GM12874 (cell line): ENCODE results near the gene GIMAP5.

Experiments used
- CTCF ChIP-seq: IDR thresholded peaks from 2 replicates; pipeline ENCODE4 v1.5.1; 2011; ENCODE audit warnings: low read depth, mild to moderate bottlenecking, control low read depth, low read length, moderate library complexity; ENCODE audit not compliant: insufficient read depth

GIMAP5 gene

GRCh38 chr7:150727381-150727780 is 9.8 kb upstream of the GIMAP5 start:
- TF ChIP-seq CTCF = no peak

- TF ChIP-seq CTCF = no peak
Observed at GRCh38 chr7:150728011-150728410, 9.2 kb upstream of the GIMAP5 start.

- TF ChIP-seq CTCF = no peak
Observed at GRCh38 chr7:150728609-150729008, 8.6 kb upstream of the GIMAP5 start.

GRCh38 chr7:150731916-150732315 is 5.3 kb upstream of the GIMAP5 start:
- TF ChIP-seq CTCF = no peak

- no peak for TF ChIP-seq CTCF
Observed at GRCh38 chr7:150732786-150733481, 4.3 kb upstream of the GIMAP5 start.

GRCh38 chr7:150733482-150734095 is 3.6 kb upstream of the GIMAP5 start:
- TF ChIP-seq CTCF = no peak

GRCh38 chr7:150734254-150734653 is 3.0 kb upstream of the GIMAP5 start:
- no peak for TF ChIP-seq CTCF
